Keratinocyte (primary cell): ENCODE data around the gene FHOD1. TPM values are rescaled to one million over a fixed set of nuclear protein-coding genes. Genes with fewer than 3 reads are reported as not detected.
A peak's percentile ranks its signal among the peaks of the same experiment; 100 is the strongest.

ENCODE experiments used
- DNase-seq: peaks from one replicate; pipeline ENCODE4 v3.0.0-alpha.2; 2011; ENCODE audit warnings: low read depth, missing footprints, low spot score
- FAIRE-seq: peaks from 2 replicates; lab custom pipeline; 2011; peaks lifted over from hg19 to GRCh38; lab: Jason Lieb, UNC
- H2AFZ ChIP-seq: 2 replicates; pipeline ENCODE4 v1.6.0; 2012; ENCODE audit warnings: low read length, control low read depth, inconsistent platforms; ENCODE audit not compliant: control insufficient read depth
- H3K27ac ChIP-seq: 2 replicates; pipeline ENCODE4 v1.5.1; 2011; ENCODE audit warnings: low read length; ENCODE audit not compliant: control insufficient read depth, insufficient read depth
- H3K27me3 ChIP-seq: 3 replicates; pipeline ENCODE4 v1.6.0; 2011; ENCODE audit warnings: low read length; ENCODE audit not compliant: control insufficient read depth, insufficient read depth; ENCODE audit errors: extremely low read depth
- H3K36me3 ChIP-seq, 2 experiments: 2 replicates in 1 of 2; 3 replicates in 1 of 2; pipeline ENCODE4 v1.5.1; 2011; ENCODE audit warnings: low read length in 2 of 2, mild to moderate bottlenecking in 1 of 2; ENCODE audit not compliant: control insufficient read depth in 2 of 2, insufficient read depth in 2 of 2; ENCODE audit errors: extremely low read depth in 1 of 2
- H3K4me1 ChIP-seq: 3 replicates; pipeline ENCODE4 v1.5.1; 2011; ENCODE audit warnings: low read length; ENCODE audit not compliant: control insufficient read depth, insufficient read depth; ENCODE audit errors: extremely low read depth
- H3K4me2 ChIP-seq: 3 replicates; pipeline ENCODE4 v1.6.0; 2011; ENCODE audit warnings: low read depth, low read length; ENCODE audit not compliant: control insufficient read depth, insufficient read depth; ENCODE audit errors: extremely low read depth
- H3K4me3 ChIP-seq, 3 experiments: fragments of 200-600 bp in 1 of 3; sonication (generic) in 1 of 3; 2 replicates in 2 of 3; 3 replicates in 1 of 3; pipeline ENCODE4 v1.5.1; 2011 to 2016; ENCODE audit warnings: low read length in 3 of 3, mild to moderate bottlenecking in 3 of 3, control low read depth in 2 of 3, inconsistent platforms in 1 of 3, low read depth in 1 of 3, mixed read lengths in 1 of 3, mixed run types in 1 of 3, moderate library complexity in 1 of 3; ENCODE audit not compliant: control insufficient read depth in 2 of 3, insufficient read depth in 2 of 3; ENCODE audit errors: extremely low read depth in 1 of 3
- H3K79me2 ChIP-seq: 2 replicates; pipeline ENCODE4 v1.6.0; 2012; ENCODE audit warnings: low read length; ENCODE audit not compliant: control insufficient read depth, insufficient read depth
- H3K9ac ChIP-seq: 3 replicates; pipeline ENCODE4 v1.6.0; 2011; ENCODE audit warnings: low read length; ENCODE audit not compliant: control insufficient read depth, insufficient read depth; ENCODE audit errors: extremely low read depth
- H3K9me1 ChIP-seq: 3 replicates; pipeline ENCODE4 v1.6.0; 2011; ENCODE audit warnings: low read length; ENCODE audit not compliant: control insufficient read depth, insufficient read depth; ENCODE audit errors: extremely low read depth
- H3K9me3 ChIP-seq: 2 replicates; pipeline ENCODE4 v1.5.1; 2012; ENCODE audit warnings: low read depth, low read length; ENCODE audit not compliant: control insufficient read depth
- H4K20me1 ChIP-seq: 3 replicates; pipeline ENCODE4 v1.6.0; 2011; ENCODE audit warnings: low read length; ENCODE audit not compliant: control insufficient read depth, insufficient read depth; ENCODE audit errors: extremely low read depth
- CTCF ChIP-seq, 3 experiments: IDR thresholded peaks in 1 of 3; conservative IDR thresholded peaks in 1 of 3; optimal IDR thresholded peaks in 1 of 3; 2 replicates in 2 of 3; 3 replicates in 1 of 3; pipeline versions ENCODE3 to v1.5.1; 2011; ENCODE audit warnings: low read length in 3 of 3, mild to moderate bottlenecking in 3 of 3, moderate library complexity in 2 of 3, control low read depth in 1 of 3, inconsistent platforms in 1 of 3; ENCODE audit not compliant: insufficient read depth in 2 of 3; ENCODE audit errors: extremely low read depth in 1 of 3
- EZH2 ChIP-seq: IDR thresholded peaks from one replicate; pipeline ENCODE4 v1.6.1; 2012; ENCODE audit warnings: inconsistent platforms, mild to moderate bottlenecking, low read length, moderate library complexity
- dilution Hi-C: fragments of 300-500 bp; cut with MboI; formaldehyde crosslinking; loops from one replicate; pipeline ENCODE4 v1.7.0; 2020; ENCODE audit warnings: low sequenced_read_pairs; ENCODE audit not compliant: extremely low pct_ligation_motif_present
- polyA plus RNA-seq, 5 experiments: library from polyadenylated mRNA; depleted of rRNA in 3 of 5; stranded (reverse) in 3 of 5; stranded (forward) in 1 of 5; unstranded in 1 of 5; fragments of >200 nt; gene quantifications; 1 replicate in 1 of 5; 2 replicates in 3 of 5; 3 replicates in 1 of 5; pipeline versions ENCODE4 v1.2.1 to v1.2.3, GENCODE V29; 2011 to 2012; ENCODE audit warnings: missing spikeins in 2 of 5, low read depth in 1 of 5, low replicate concordance in 1 of 5

FHOD1 gene
- polyA plus RNA-seq, 1 donor (not counting 4 experiments of a cell fraction or from before 2014, with no cell fraction given): 29.4 TPM

DNA sequence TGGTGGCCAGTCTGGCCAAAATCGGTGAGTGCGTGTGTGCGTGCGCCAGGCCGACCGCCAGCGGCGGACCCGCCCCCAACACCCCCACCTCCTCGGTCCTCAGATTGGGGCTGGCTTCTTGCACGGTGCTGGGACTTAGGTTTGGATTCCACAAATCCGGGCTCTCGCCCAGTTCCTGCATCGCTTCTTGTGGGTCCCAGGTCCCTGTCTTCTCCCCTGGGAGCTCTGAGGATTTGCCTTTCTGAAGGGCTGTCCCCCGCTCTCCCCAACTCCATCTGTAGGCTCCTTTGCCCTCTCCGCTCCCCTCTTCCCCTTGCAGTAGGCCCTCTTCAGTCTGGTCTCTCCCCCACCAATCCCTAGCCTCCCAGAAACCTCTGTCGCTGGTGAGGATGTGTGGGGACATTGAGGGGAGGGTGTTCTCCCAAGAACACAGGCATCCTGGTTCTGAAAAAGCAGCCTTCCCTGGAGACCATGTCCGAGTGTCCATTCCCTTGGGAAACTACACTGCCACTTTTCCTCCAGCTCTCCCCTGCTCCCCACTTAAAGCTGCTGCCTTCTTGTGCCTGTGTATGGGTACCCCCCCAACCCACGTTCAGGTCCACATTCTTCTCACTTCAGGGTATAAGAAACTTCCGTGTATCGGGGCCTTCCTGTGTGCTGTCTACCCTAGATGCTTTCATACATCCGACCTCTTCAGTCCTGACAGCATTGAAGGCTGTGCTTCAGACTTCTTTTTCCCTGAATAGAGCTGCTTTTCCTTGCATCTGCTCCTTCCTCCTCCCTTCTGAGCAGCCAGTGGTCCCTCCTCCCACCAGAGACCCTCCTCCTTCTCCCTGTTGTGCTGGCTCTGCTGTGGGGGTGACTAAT, 2.1 kb upstream of the FHOD1 start:
- H3K4me2 ChIP-seq: peak overlapping the region; percentile 82
- TF ChIP-seq CTCF (optimal IDR thresholded peaks at IDR 0.05 in 1 of 3, IDR thresholded peaks at IDR 0.05 in 1 of 3, conservative IDR thresholded peaks at IDR 0.05 in 1 of 3; ENCODE audit: extremely low read depth in 1 of 3, insufficient read depth in 2 of 3, low read length in 3 of 3) (no peak), EZH2 (peak; percentile 35)
- H3K79me2 ChIP-seq: peaks cover 2% of the 10 kb centered on the region
- no peaks in the 10 kb centered on the region for H3K9me3 ChIP-seq
- no peak overlapping the region for H3K27ac ChIP-seq
- H3K27me3 ChIP-seq: peaks cover 18% of the 10 kb centered on the region
- no peaks in the 10 kb centered on the region for H3K9me1 ChIP-seq
- FAIRE-seq: no peak
- H3K4me3 ChIP-seq: peak overlapping the region; percentile 40 to 62 (median 57)
- peak overlapping the region; percentile 81 for H2AFZ ChIP-seq
- no peak for DNase-seq
- no peaks in the 10 kb centered on the region for H4K20me1 ChIP-seq
- no peaks in the 10 kb centered on the region for H3K36me3 ChIP-seq
- H3K4me1 ChIP-seq: peaks cover 29% of the 10 kb centered on the region
- H3K9ac ChIP-seq: peak overlapping the region; percentile 37
- dilution Hi-C loops: no loop called here

- H3K36me3 ChIP-seq: no peaks in the 10 kb centered on the region
- H3K9me3 ChIP-seq: no peaks in the 10 kb centered on the region
- no peak for DNase-seq
- peak within 1 kb of the TSS; percentile 40 to 62 (median 57) for H3K4me3 ChIP-seq
- peak within 1 kb of the TSS; percentile 82 for H3K4me2 ChIP-seq
- TF ChIP-seq CTCF (optimal IDR thresholded peaks at IDR 0.05 in 1 of 3, IDR thresholded peaks at IDR 0.05 in 1 of 3, conservative IDR thresholded peaks at IDR 0.05 in 1 of 3; ENCODE audit: extremely low read depth in 1 of 3, insufficient read depth in 2 of 3, low read length in 3 of 3) (peak in 2 of 3 experiments; percentile 3 to 49), EZH2 (no peak)
- H2AFZ ChIP-seq: peak within 1 kb of the TSS; percentile 81
- dilution Hi-C loops: no loop called here
- H3K27me3 ChIP-seq: peaks cover 18% of the 10 kb centered on the region
- no peak for FAIRE-seq
- peaks cover 37% of the 10 kb centered on the region for H3K4me1 ChIP-seq
- no peaks in the 10 kb centered on the region for H4K20me1 ChIP-seq
- H3K27ac ChIP-seq: no peak within 1 kb of the TSS
- H3K9me1 ChIP-seq: no peaks in the 10 kb centered on the region
- peaks cover 6% of the 10 kb centered on the region for H3K79me2 ChIP-seq
- peak within 1 kb of the TSS; percentile 53 for H3K9ac ChIP-seq
Observed at GRCh38 chr16:67248401-67249177, 1.3 kb upstream of the FHOD1 start, which contains the start of gene SLC9A5. Gene SLC9A5 (plus strand): TSS chr16:67248979. CDS start chr16:67249015, 36 bp downstream.
